ENCODE data around the gene PARD3B.

The PARD3B gene

DNA sequence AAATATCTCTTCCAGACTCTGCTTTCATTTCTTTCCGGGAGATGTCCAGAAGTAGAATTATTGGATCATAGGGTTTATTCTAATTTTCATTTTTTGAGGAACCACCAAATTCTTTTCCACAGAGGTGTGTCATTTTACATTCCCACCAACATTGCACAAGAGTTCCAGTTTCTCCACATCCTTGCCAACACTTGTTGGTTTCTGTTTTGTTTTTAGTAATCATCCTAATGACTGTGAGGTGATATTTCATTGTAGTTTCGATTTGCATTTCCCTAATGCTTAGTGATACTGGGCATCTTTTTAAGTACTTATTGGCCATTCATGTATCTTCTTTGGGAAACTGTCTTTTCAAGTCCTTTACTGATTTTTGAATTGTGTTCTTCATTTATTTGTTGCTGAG is 513.1 kb downstream of the PARD3B start:
- DNase-seq (ENCODE audit: low spot score), result no peak

- no peak for DNase-seq (ENCODE audit: low spot score)
Observed at GRCh38 chr2:205060269-205060668, 515.0 kb downstream of the PARD3B start.

GRCh38 chr2:205066081-205066480 is 520.8 kb downstream of the PARD3B start:
- no peak for DNase-seq (ENCODE audit: low spot score)

GRCh38 chr2:205069928-205070327 is 524.7 kb downstream of the PARD3B start:
- no peak for DNase-seq (ENCODE audit: low spot score)

DNA sequence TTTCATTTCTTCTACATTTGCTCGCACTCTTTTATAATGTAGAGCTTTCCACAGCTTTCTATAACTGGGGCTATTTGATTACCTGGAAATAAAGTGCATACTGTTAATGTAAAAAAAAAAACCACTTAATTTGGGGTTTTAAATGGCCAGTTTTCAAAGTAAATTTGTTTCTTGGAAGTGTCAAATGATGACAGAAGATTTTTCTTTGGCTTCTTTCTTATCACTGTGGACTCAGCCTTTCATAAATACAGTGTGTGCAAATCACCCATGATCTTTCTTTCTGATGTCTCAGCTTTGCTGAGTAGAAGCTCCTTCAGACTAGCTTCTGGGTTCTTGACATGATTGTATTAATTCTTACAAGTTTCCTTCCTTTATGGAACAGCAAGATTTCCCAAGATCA is 525.6 kb downstream of the PARD3B start:
- DNase-seq (ENCODE audit: low spot score), result no peak

GRCh38 chr2:205073433-205074020 is 528.3 kb downstream of the PARD3B start:
- no peak for DNase-seq (ENCODE audit: low spot score)

DNA sequence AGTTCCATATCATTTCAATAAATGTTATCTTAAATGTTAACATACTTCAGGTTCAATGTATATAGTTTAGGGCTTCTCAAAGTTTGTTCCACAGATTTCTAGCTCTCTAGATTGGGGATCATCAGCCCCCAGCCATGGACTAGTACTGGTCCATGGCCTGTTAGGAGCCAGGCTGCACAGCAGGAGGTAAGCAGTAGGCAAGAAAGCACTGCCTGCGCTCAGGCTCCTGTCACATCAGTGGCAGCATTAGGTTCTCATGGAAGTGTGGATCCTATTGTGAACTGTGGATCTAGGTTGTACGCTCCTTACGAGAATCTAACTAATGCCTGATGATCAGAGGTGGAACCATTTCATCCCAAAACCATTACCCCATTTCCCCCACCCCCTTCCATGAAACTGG is 531.1 kb downstream of the PARD3B start:
- DNase-seq (ENCODE audit: low spot score), result no peak

GRCh38 chr2:205077159-205077558 is 531.9 kb downstream of the PARD3B start:
- DNase-seq (ENCODE audit: low spot score), result no peak

- no peak for DNase-seq (ENCODE audit: low spot score)
Observed at GRCh38 chr2:205078762-205079161, 533.5 kb downstream of the PARD3B start.

DNA sequence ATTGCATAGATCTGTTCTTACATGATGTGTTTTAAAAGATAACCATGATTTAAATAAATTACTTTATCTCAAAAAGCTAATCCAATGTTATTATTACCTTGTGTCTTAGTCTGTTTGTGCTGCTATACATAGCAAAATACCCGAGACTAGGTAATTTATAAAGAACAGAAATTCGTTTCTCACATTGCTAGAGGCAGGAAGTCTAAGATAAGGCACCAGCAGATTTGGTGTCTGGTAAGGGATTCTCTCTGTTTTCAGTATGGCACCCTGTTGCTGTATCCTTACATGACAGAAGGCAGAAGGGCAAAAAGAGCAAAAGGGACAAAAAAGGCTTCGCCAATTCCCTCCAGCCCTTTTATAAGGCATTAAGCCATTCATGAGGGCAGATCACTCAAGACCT is 533.9 kb downstream of the PARD3B start:
- no peak for DNase-seq (ENCODE audit: low spot score)

DNA sequence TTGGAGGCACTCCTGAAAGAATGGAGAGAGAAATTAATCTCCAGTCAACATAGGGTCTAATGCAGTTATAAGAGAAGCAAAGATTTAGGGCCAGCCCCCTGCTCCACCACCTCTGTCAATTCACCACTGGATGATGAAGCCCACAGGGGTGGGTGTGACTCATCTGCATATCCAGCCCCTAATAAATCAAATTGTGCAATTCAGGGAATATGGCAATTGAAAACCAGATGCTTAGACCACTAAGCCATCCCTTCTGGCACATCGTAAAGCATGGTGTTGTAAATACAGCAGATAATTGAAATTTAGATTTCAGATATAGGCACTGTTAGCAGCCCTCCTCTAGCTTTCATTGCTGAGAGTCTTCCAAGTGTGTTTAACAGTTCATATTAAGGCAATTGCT is 541.4 kb downstream of the PARD3B start:
- no peak for DNase-seq (ENCODE audit: low spot score)

DNA sequence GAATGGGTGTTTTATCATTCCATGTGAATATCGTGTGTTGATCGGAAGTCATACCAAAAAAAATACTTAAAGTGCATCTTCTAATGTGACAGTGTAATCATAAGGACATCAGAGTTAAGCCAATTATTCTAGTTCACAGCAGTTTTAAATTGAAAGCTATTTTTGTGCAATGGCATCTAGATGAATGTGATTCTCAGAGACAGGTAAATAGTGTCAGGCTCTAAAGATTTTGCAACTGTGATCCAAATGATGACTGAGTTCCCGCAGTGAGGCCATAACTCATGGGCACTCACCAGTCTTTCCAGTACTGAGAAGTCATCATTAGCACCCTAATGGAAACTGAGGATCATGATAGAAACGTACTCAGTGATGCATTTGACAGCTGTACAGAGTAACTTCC is 542.6 kb downstream of the PARD3B start:
- no peak for DNase-seq (ENCODE audit: low spot score)

DNA sequence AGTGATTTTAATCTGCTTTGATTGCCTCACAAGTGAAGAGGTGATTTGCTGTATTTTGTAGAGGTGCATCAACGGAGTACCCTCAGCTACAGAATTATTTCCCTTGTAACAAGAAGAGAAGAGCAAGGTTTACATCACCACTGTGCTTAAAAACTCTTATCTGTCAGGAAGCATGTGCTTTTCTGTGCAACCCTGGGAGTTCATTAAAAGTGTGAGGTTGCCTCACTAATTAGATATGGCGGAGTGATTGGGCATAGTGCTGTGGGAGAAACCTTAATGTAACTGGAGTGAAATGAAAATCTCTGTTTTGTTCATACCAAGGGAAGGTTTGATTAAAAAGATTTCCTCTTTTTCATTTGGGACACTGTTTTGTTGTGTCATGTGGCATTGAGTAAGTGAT is 544.7 kb downstream of the PARD3B start:
- DNase-seq (ENCODE audit: low spot score), result no peak

DNA sequence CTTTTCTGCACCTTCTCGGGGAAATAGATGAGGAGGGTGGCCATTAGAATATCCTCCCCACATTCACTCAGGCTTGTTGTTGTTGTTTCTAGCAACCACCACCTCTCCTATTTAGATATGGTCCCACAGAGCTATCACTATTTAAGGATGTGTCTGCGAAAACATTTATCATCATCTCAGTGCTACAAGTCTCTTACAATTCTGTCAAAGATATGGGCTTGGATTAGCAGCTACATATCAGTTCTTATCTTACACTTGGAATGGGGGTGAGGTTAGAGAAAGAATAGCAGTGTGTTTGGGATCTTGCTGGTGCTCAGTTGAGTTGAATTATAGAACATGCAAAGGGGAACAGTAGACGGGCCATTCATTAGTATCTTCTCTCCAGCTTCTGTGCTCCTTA is 546.1 kb downstream of the PARD3B start:
- no peak for DNase-seq (ENCODE audit: low spot score)

- no peak for DNase-seq (ENCODE audit: low spot score)
Observed at GRCh38 chr2:205094031-205094430, 548.8 kb downstream of the PARD3B start.

GRCh38 chr2:205103699-205104098 is 558.4 kb downstream of the PARD3B start:
- DNase-seq (ENCODE audit: low spot score), result no peak

DNA sequence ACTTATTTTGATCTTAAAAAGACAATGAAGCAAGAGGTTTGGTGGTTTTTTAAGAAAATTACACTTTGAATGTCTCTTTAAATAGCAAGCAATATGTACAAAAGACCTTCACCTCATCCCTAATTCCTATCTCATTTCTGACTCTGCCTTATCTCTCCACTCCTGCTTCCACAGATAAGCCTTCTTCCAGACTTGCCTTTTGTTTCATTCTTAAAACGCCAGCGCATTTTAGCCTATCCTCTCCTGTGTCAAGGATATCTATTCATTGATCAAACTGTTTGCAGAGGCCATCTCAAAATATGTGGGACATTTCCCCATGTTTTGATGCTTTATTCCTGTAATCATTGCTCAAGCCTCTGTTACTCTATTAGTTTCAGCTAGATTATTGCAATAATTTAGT is 562.5 kb downstream of the PARD3B start:
- no peak for DNase-seq (ENCODE audit: low spot score)

- no peak for DNase-seq (ENCODE audit: low spot score)
Observed at GRCh38 chr2:205115511-205115910, 570.2 kb downstream of the PARD3B start.

GRCh38 chr2:205117125-205117524 is 571.9 kb downstream of the PARD3B start:
- no peak for DNase-seq (ENCODE audit: low spot score)

DNA sequence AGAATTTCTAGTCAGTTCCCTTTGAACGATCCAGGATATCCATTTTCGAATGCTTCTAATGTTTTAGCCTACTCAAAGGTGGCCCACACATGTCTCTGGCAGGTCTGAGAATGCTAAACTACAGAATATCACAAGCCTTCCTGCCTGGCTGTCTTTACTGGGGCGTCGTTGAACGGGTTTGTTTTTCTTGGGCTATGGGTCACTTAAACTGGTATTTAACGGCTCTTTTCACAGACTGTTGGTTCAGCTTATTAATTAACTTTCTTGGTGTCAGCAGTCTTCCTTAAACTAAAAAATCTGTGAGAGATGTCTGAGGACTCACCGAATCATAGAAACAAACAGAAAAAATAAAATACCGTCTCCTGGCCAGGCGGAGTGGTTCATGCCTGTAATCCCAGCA is 573.9 kb downstream of the PARD3B start:
- DNase-seq (ENCODE audit: low spot score), result no peak

DNA sequence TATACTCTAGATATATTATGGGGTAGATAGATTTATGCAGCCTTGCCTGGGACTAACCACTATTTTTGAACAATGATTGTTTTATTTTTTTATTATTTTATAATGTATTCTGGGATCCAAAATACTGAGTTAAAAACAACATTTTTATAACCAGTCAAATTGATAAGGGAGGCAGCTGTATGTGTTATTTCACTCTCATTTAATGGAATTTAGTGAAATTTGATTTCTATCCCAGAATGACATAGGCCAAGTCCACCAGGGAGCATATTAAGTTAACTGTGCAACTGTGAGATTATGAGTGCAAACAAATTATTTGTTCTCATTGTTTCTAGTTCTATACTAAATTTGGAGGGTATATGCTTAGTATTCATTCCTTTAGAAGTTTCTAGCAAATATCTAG is 583.5 kb downstream of the PARD3B start:
- no peak for DNase-seq (ENCODE audit: low spot score)

GRCh38 chr2:205129531-205129930 is 584.3 kb downstream of the PARD3B start:
- DNase-seq (ENCODE audit: low spot score), result no peak

- no peak for DNase-seq (ENCODE audit: low spot score)
Observed at GRCh38 chr2:205130111-205130829, 585.0 kb downstream of the PARD3B start.

GRCh38 chr2:205133544-205133943 is 588.3 kb downstream of the PARD3B start:
- DNase-seq (ENCODE audit: low spot score), result no peak

All from LoVo (cell line).